Superior temporal gyrus (tissue), 1 donor: Measurements from ENCODE around the gene SFXN3.

Experiments used
- DNase-seq: peaks from one replicate; pipeline ENCODE4 v3.0.0-alpha.2; 2016; ENCODE audit errors: extremely low spot score

Gene SFXN3

GRCh38 chr10:101072923-101073322 is 41.9 kb downstream of the SFXN3 start:
- DNase-seq, result no peak

GRCh38 chr10:101073631-101074030 is 42.6 kb downstream of the SFXN3 start:
- no peak for DNase-seq

GRCh38 chr10:101075775-101076174 is 44.7 kb downstream of the SFXN3 start:
- no peak for DNase-seq

- DNase-seq, result no peak
These were observed 45.6 kb downstream of the SFXN3 start for GRCh38 chr10:101076630-101077029.

GRCh38 chr10:101079874-101080273 is 48.8 kb downstream of the SFXN3 start:
- DNase-seq, result no peak

GRCh38 chr10:101080933-101081931 is 50.2 kb downstream of the SFXN3 start:
- no peak for DNase-seq

GRCh38 chr10:101085846-101086245 is 54.8 kb downstream of the SFXN3 start:
- no peak for DNase-seq

GRCh38 chr10:101087376-101087775 is 56.3 kb downstream of the SFXN3 start:
- DNase-seq, result no peak

GRCh38 chr10:101087965-101088364 is 56.9 kb downstream of the SFXN3 start:
- no peak for DNase-seq

GRCh38 chr10:101089520-101090299 is 58.7 kb downstream of the SFXN3 start:
- no peak for DNase-seq

GRCh38 chr10:101090597-101090996 is 59.6 kb downstream of the SFXN3 start:
- no peak for DNase-seq
